ENCODE measurements around the gene BPIFB4.

GRCh38 chr20:33086052-33086722 is 6.7 kb downstream of the BPIFB4 start:
- no peak for TF ChIP-seq SMC3 (IDR thresholded peaks at IDR 0.05; ENCODE audit: low read depth, low read length)
- TF ChIP-seq CTCF (IDR thresholded peaks at IDR 0.05): no peak
- TF ChIP-seq TEAD4 (IDR thresholded peaks at IDR 0.05; ENCODE audit: borderline replicate concordance, insufficient read depth): no peak
- TF ChIP-seq PBX3 (IDR thresholded peaks at IDR 0.05): no peak
- no peak for TF ChIP-seq IRF3 (IDR thresholded peaks at IDR 0.05; ENCODE audit: low read depth, low read length)
- TF ChIP-seq USF1 (IDR thresholded peaks at IDR 0.05; ENCODE audit: borderline replicate concordance, low read depth): no peak
- no peak for TF ChIP-seq RCOR1 (IDR thresholded peaks at IDR 0.05; ENCODE audit: low read length)
- no peak for TF ChIP-seq CHD2 (IDR thresholded peaks at IDR 0.05; ENCODE audit: low read length, partially characterized antibody)
- no peak for TF ChIP-seq EZH2phosphoT487 (IDR thresholded peaks at IDR 0.05; ENCODE audit: borderline replicate concordance, low read depth)
- no peak for TF ChIP-seq GABPA (IDR thresholded peaks at IDR 0.05; ENCODE audit: low read depth)
